GM12878 (cell line): Measurements from ENCODE around the gene CKLF.

Experiments
- BRCA1 ChIP-seq: IDR thresholded peaks from 2 replicates; pipeline ENCODE4 v1.6.1; 2011; ENCODE audit warnings: low read depth, low read length, improper control_type of control experiment
- CBFB ChIP-seq: IDR thresholded peaks from 2 replicates; pipeline ENCODE4 v1.6.1; 2016; ENCODE audit warnings: antibody characterized with exemption, low read depth
- FOXM1 ChIP-seq: IDR thresholded peaks from 2 replicates; pipeline ENCODE4 v1.6.1; 2012; ENCODE audit warnings: low read depth, mild to moderate bottlenecking, inconsistent platforms, low read length, moderate library complexity
- HDAC2 ChIP-seq: fragments of 200-600 bp; sonication (generic); IDR thresholded peaks from 2 replicates; pipeline ENCODE4 v1.6.1; 2017
- KAT2A ChIP-seq: conservative IDR thresholded peaks from 2 replicates; pipeline ENCODE4 v1.6.1; 2011; ENCODE audit warnings: low read depth, low read length; ENCODE audit not compliant: control insufficient read depth
- LARP7 ChIP-seq: fragments of 450-650 bp; IDR thresholded peaks from 2 replicates; pipeline ENCODE4 v1.6.1; 2017; ENCODE audit warnings: mild to moderate bottlenecking
- NRF1 ChIP-seq: conservative IDR thresholded peaks from 2 replicates; pipeline ENCODE4 v1.6.1; 2011; ENCODE audit warnings: mild to moderate bottlenecking, low read depth, low read length, improper control_type of control experiment
- POLR2A ChIP-seq: IDR thresholded peaks from 2 replicates; pipeline ENCODE4 v1.6.1; 2011; ENCODE audit warnings: low read depth, mild to moderate bottlenecking, low read length
- REST ChIP-seq: IDR thresholded peaks from 2 replicates; pipeline ENCODE4 v1.6.1; 2012; ENCODE audit warnings: mild to moderate bottlenecking, low read depth, low read length
- SKIL ChIP-seq: fragments of 450-650 bp; IDR thresholded peaks from 2 replicates; pipeline ENCODE4 v1.6.1; 2017; ENCODE audit warnings: mild to moderate bottlenecking, low read depth, inconsistent platforms; ENCODE audit not compliant: poor library complexity, severe bottlenecking
- SRF ChIP-seq, 2 experiments: IDR thresholded peaks; 2 replicates each; pipeline ENCODE4 v1.6.1; 2011; ENCODE audit warnings: low read depth in 2 of 2, low read length in 2 of 2, mild to moderate bottlenecking in 1 of 2, moderate library complexity in 1 of 2
- TAF1 ChIP-seq: IDR thresholded peaks from 2 replicates; pipeline ENCODE4 v1.6.1; 2011; ENCODE audit warnings: mild to moderate bottlenecking, low read depth, low read length, borderline replicate concordance
- USF1 ChIP-seq: IDR thresholded peaks from 2 replicates; pipeline ENCODE4 v1.6.1; 2011; ENCODE audit warnings: borderline replicate concordance, low read depth, mild to moderate bottlenecking, moderate library complexity, mixed read lengths, low read length; ENCODE audit not compliant: insufficient read depth; ENCODE audit errors: extremely low read length
- ZBTB11 ChIP-seq: fragments of 450-650 bp; formaldehyde crosslinking; IDR thresholded peaks from 2 replicates; pipeline ENCODE4 v1.5.0; 2022; ENCODE audit warnings: mild to moderate bottlenecking, missing genetic modification characterization

GRCh38 chr16:66605177-66605978 is 53.0 kb downstream of the CKLF start:
- TF ChIP-seq TAF1: no peak
- TF ChIP-seq CBFB: no peak
- no peak for TF ChIP-seq HDAC2
- TF ChIP-seq REST: no peak
- no peak for TF ChIP-seq SKIL
- no peak for TF ChIP-seq ZBTB11 (CRISPR knock-in tag)
- TF ChIP-seq LARP7: no peak
- no peak for TF ChIP-seq KAT2A
- no peak for TF ChIP-seq NRF1
- no peak for TF ChIP-seq SRF (IDR thresholded peaks at IDR 0.05; ENCODE audit: low read depth in 2 of 2, low read length in 2 of 2)
- no peak for TF ChIP-seq FOXM1
- no peak for TF ChIP-seq USF1
- TF ChIP-seq POLR2A: no peak
- no peak for TF ChIP-seq BRCA1
